NCI-H1092 treated with DMSO at 0.1 percent for 48 hours (cell line): ENCODE measurements around the gene HOXC10.

ENCODE experiments used
- DNase-seq: peaks from one replicate; lab custom pipeline; 2025; lab: John Stamatoyannopoulos, UW

Gene HOXC10

GRCh38 chr12:54029529-54030441, 44.8 kb downstream of the HOXC10 start:
- no peak for DNase-seq

GRCh38 chr12:54030442-54030801, 45.5 kb downstream of the HOXC10 start:
- DNase-seq: no peak

DNA sequence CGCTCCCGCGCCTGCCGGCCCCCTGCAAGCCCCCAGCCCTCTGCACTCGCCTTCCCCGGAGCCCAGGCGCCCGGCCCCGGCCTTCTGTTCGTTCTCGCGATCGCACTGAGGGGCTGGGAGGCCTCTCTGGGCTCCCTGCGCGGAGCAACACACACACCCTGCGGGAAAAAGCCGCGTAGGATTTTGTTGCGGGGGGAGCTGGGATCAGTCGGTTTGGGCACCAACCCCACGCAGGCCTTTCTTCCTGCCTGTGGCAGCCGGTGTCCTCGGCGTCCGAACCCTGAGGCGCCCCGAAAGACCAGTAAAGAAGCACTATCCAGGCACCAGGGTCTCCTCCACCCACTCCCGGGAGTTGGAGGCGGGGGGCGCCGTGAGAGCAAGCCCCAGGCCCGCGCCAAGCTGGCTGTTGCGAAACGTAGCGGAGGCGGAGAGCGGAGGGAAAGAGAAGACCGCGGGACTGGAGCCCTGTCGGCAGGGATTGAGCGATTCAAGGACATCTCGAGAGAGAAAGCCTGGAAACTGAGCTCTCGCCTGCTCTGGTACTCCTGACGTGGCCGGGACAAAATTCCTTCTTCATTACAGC, 46.0 kb downstream of the HOXC10 start:
- no peak for DNase-seq

GRCh38 chr12:54031480-54031879, 46.5 kb downstream of the HOXC10 start:
- DNase-seq: no peak

GRCh38 chr12:54032086-54032619, 47.2 kb downstream of the HOXC10 start:
- no peak for DNase-seq

- peak; percentile 92 for DNase-seq
These were observed 47.7 kb downstream of the HOXC10 start, which contains the start of gene HOXC5 for GRCh38 chr12:54032627-54033100. Gene HOXC5 (plus strand): TSS chr12:54033050. CDS start chr12:54033123, 73 bp downstream.

- DNase-seq: peak; percentile 64
These were observed 48.4 kb downstream of the HOXC10 start for GRCh38 chr12:54033106-54033979.

DNA sequence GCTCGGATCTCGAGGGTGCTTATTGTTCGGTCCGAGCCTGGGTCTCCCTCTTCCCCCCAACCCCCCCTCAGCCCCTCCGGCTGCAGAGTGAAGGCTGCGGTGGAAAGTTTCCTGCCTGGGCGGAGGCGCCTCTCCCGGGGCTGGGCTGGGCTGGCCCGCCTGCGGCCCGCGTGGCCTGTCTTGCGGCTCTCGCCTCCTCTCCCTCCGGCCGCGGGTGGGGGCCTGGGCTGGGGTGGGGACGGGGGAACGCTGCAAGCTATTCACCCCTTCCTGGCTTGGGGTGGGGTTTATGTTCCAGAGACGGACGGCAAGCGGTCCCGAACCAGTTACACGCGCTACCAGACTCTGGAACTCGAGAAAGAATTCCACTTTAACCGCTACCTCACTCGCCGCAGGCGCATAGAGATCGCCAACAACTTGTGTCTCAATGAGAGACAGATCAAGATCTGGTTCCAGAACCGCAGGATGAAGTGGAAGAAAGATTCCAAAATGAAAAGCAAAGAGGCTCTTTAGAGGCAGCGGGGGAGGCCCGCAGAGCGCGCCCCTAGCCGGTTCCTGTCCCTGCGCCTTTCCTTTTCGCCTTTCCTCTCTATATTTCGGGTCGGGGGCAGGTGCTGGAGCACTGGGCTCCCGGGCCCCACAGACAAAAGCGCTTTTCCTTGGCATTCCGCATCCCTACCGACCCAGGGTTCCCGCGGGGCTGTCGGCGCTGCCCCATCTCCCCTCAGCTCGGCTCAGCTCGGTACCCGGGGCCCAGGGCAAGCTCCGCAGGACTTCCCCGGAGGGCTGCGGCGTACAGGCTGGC, 49.2 kb downstream of the HOXC10 start:
- no peak for DNase-seq

GRCh38 chr12:54034785-54035310, 49.9 kb downstream of the HOXC10 start:
- DNase-seq: no peak

GRCh38 chr12:54035568-54036264, 50.8 kb downstream of the HOXC10 start:
- peak; percentile 26 for DNase-seq

DNA sequence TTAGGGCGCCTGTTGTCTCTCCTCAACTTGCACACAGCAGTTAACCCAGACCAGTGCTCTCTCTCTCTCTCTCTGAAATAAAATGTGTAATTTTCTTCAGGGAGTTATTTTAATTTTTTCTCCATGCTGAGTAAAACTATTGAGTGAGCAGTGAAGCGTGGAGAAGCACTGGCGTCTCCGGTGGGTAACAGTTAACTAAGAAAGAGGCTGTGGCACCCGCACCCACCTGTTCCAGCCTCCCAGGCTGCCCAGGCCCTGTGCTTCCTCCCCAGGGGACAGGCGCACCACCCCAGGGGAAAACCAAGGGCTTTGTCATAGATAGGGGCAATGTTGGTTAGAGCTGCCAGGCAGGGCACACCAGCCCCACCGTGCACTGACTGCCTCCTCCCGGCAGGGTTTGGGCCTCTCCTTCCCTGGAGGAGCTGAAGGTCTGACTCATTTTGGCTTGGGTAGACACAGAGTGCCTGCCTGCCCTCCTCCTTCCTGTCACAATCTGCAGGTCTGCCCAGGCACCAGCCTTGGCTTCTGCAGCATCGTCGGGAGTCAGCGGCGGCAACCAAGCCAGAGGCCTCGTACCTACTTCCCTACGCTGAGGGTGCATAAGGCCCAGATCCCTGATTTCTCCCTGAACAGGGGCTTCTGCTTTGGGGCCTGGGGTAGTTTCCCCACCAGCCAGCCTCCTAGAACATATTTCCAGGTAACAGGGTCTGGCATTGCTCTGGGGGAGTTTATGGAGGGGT, 51.8 kb downstream of the HOXC10 start:
- DNase-seq: peak; percentile 86

DNA sequence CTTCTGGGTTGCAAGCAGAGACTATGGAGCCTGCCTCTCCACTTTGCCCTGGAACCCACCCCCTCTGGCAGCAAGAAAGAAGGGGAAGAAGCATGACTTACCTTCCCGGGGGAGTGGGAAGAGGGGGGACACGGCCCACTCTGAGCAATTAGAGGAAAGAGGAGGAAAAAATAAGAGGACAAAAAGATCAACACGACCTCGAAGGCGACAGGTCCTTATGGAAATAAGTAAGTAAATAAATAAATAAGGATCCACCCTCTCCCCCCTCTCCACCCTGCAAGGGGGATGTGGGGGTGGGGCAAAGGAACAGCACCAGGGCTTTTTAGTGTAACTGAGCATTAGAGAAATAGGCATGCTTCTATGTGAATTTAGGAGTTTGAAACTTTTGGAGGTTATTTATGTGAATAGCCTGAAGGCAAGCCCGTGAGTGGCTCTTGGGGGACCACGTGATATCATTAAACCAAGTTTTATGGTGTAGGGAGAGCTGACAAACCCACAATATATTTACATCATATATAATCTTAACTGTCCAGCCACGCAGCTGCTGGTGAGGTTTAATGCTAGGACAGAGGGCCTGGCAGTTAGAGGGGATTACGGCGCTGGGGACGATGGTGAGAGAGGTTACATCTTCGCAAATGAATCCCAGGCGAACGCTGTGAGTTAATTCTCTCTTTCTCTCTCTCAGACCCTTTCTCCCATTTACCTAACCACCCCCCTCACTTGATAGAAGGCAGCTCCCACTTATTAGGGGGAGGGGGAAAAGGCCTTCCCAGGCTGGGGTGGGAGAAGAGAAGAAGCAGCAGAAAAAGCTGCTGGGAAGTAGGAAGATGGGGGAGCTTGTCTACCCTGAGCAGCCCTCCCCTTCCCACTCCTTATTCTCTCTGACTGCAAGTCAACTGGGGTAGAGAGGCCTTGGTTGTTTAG, 52.7 kb downstream of the HOXC10 start:
- DNase-seq: no peak

DNA sequence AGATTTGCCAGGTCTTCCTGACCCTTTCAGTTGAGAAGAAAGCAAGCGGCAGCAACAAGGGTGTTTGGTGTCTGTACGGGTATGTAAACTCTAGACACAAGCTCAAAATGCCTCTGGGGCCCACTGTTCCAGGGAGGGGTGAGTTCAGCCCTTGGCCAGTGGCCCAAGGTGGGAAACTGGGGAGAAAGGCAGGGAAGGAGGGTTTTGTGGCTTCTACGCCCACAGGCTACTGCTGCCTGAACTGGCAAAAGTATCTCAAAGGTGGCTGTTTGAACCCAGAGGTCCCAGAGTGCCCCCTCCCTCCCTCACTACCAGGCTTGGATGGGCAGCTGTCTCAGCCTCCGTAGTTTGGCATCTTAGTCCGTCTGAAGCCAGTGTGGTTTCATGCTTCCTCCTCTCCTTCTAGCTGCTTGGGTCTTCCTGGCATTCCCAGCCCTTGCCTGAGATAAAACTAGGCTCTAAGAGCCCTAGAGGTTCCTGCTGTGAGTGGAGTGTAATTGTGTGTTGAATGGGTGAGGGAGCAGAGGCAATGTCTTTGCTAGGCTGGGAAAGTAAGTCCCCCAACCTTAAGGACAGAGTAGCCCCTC, 53.4 kb downstream of the HOXC10 start:
- peak; percentile 87 for DNase-seq

DNA sequence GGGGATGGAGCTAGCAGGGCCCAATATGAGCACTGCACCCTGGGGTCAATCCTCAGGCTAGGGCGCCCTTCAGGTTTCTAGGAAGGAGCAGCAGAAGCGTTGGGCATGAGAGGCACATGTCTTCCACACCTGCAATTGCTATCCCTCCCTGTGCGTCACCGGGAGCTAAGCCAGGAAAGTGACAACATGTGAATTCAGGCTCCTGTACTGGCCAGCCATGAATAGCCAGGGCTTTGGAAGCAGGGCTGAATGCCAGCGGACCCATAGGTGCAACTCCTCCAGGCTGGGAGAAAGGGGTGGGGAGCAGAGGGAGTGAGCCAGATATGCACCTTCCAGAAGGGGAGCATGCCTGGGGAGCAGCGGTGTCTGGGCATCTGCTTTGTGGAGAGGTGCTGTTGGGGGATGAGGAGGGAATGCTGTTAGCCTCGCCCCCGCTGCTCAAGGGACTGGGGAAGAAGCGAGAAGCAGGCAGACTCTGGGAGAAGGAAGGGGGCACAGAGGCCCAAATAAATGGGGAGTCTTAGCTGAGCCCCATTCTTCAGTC, 54.0 kb downstream of the HOXC10 start:
- peak; percentile 90 for DNase-seq

- no peak for DNase-seq
These were observed 54.6 kb downstream of the HOXC10 start for GRCh38 chr12:54039417-54040147.
